ENCODE results near the gene DAAM2. TPM values are rescaled to one million over a fixed set of nuclear protein-coding genes. Genes with fewer than 3 reads are reported as not detected.
A peak's percentile ranks its signal among the peaks of the same experiment; 100 is the strongest.

DAAM2 gene
- total RNA-seq, 4 donors from 2014 or later: 15.7 to 31.6 (median 20.7) TPM

DNA sequence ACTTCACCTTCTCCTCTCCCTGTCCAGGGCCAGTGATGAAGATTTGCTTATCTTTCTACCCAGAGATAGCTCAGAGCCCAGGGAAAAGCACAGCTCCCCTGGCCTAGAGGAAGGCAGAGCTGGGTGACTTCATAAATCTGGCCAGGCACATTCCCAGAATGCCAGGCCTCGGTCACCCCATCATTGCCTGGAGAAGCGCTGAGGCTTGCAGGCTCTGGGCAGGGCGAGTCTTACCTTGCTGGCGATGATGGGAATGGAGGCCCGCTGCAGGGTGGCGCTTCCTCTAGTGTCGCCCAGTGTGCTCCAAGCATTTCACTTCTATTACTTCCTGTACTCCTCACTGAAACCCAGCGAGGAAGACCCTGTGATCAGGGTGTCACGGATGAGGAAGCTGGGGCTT is 60.1 kb downstream of the DAAM2 start:
- Histone ChIP-seq H3K9me3 (no peaks in the 10 kb centered on the region), H3K27ac (peak overlapping the region in 1 of 4 donors; percentile 40), H3K4me3 (no peak overlapping the region), H3K4me1 (peaks cover under 1 to 36% (median 6%) of the 10 kb centered on the region in 4 donors), H3K27me3 (no peaks in the 10 kb centered on the region), H3K36me3 (no peaks in the 10 kb centered on the region)
- whole genome bisulfite sequencing, 2 donors (ENCODE audit: low coverage in 1 of 2): 33 to 86% methylated on average over 1 to 9 of the region's 9 CpGs
- no peak for DNase-seq
- no peak for TF ChIP-seq CTCF (IDR thresholded peaks at IDR 0.05)
- no peak for TF ChIP-seq EP300 (IDR thresholded peaks at IDR 0.05; ENCODE audit: low read depth)
- TF ChIP-seq POLR2A (IDR thresholded peaks at IDR 0.05): no peak
- TF ChIP-seq POLR2AphosphoS5 (IDR thresholded peaks at IDR 0.05): no peak
- in situ Hi-C loops (cut with MboI; ENCODE audit: low pct_ligation_motif_present in 1 of 4, low pct_unique_long_range_greater_than_20kb in 1 of 4, low sequenced_read_pairs in 3 of 4): loop anchor here in 2 of 4 donors (25.0 kb wide), 1 partner anchor 460 kb away; no protein-coding TSS in a partner anchor
- intact Hi-C loops (cut with DNase I; ENCODE audit: low total_unique reads): no loop called here

GRCh38 chr6:39853604-39854003 is 61.4 kb downstream of the DAAM2 start:
- WGBS, 2 donors (ENCODE audit: low coverage in 1 of 2): 95% methylated on average over 3 of the region's 3 CpGs; no CpG with 5 or more reads in 1 of the 2 donors
- peaks cover 0 to 29% (median 6%) of the 10 kb centered on the region in 4 donors for H3K4me1 ChIP-seq
- TF ChIP-seq EP300 (IDR thresholded peaks at IDR 0.05; ENCODE audit: low read depth) (no peak), POLR2AphosphoS5 (IDR thresholded peaks at IDR 0.05) (no peak), POLR2A (IDR thresholded peaks at IDR 0.05) (no peak), CTCF (IDR thresholded peaks at IDR 0.05) (no peak)
- no peak for DNase-seq
- intact Hi-C loops (cut with DNase I; ENCODE audit: low total_unique reads): no loop called here
- no peaks in the 10 kb centered on the region for H3K9me3 ChIP-seq
- no peaks in the 10 kb centered on the region for H3K36me3 ChIP-seq
- in situ Hi-C loops (cut with MboI; ENCODE audit: low pct_ligation_motif_present in 1 of 4, low pct_unique_long_range_greater_than_20kb in 1 of 4, low sequenced_read_pairs in 3 of 4): loop anchor here in 2 of 4 donors (25.0 kb wide), 1 partner anchor 459 kb away; no protein-coding TSS in a partner anchor
- no peak overlapping the region for H3K4me3 ChIP-seq
- no peaks in the 10 kb centered on the region for H3K27me3 ChIP-seq
- H3K27ac ChIP-seq: no peak overlapping the region

GRCh38 chr6:39855356-39855995 is 63.3 kb downstream of the DAAM2 start:
- peaks cover 0 to 19% (median 0%) of the 10 kb centered on the region in 4 donors for H3K4me1 ChIP-seq
- no peak for DNase-seq

More at GRCh38 chr6:39855356-39855995, 63.3 kb downstream of the DAAM2 start:
- TF ChIP-seq EP300 (IDR thresholded peaks at IDR 0.05; ENCODE audit: low read depth) (no peak), POLR2AphosphoS5 (IDR thresholded peaks at IDR 0.05) (no peak), POLR2A (IDR thresholded peaks at IDR 0.05) (no peak), CTCF (IDR thresholded peaks at IDR 0.05) (no peak)
- no peaks in the 10 kb centered on the region for H3K27me3 ChIP-seq
- peak overlapping the region in 2 of 4 donors; percentile 18 to 43 for H3K27ac ChIP-seq
- no peak overlapping the region for H3K4me3 ChIP-seq
- in situ Hi-C loops (cut with MboI; ENCODE audit: low pct_ligation_motif_present in 1 of 4, low pct_unique_long_range_greater_than_20kb in 1 of 4, low sequenced_read_pairs in 3 of 4): loop anchor here in 2 of 4 donors (25.0 kb wide), 1 partner anchor 457 kb away; no protein-coding TSS in a partner anchor
- intact Hi-C loops (cut with DNase I; ENCODE audit: low total_unique reads): no loop called here
- H3K36me3 ChIP-seq: no peaks in the 10 kb centered on the region
- 78 to 88% methylated on average over 1 to 7 of the region's 7 CpGs for WGBS, 2 donors (ENCODE audit: low coverage in 1 of 2)
- no peaks in the 10 kb centered on the region for H3K9me3 ChIP-seq
